Peyer's patch (tissue), 4 donors: ENCODE data around the gene INPP5A.

Experiments used
- POLR2A ChIP-seq, 2 donors: fragments of 450-650 bp; IDR thresholded peaks; one replicate each; pipeline ENCODE4 v1.5.1; 2017; ENCODE audit warnings: antibody characterized with exemption in 2 of 2, mild to moderate bottlenecking in 2 of 2, moderate library complexity in 2 of 2
- TF ChIP-seq, protein P1 (sequence below), 6 experiments: fragments of 450-650 bp in 4 of 6; fragments of 200-600 bp in 2 of 6; sonication (generic) in 1 of 6; IDR thresholded peaks; one replicate each; pipeline ENCODE4 v1.5.1; 2017 to 2019; ENCODE audit warnings: antibody characterized with exemption in 6 of 6, mild to moderate bottlenecking in 3 of 6, moderate library complexity in 1 of 6

DNA sequence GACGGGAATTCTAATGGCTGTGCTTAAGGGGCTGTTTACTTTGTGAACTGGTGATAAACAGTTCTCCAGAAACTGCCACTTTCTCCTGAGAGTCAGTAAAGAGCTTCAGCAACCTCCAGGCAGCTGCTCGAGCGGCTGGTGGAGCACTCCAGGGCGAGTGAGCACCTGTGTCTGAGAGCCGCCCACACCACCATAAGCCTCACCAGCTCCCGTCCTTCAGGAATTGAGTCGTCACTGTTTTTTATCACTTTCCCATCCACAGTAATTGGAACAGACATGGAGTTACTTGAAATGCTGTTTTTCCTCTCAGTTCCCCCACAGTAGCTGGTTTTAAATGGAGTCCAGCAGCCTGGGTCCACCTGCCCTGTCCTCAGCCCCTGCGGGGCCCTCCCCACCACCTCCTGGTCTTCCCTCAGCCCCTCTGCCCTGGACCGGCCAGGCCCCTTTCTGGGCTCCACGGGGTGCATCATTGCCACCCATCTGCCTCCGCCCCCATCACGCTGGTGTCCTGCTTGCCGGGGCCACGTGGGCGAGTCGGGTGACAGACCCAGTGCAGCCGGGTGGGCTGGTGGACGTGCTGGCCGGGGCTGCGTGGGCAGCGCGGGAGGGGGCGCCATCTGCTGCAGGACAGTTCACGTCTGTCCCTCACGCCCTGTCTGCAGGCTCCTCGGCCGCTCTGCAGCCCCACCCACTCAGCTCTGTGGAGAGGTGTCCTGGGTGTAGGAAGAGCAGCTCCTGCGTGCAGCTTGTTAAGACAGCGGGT is 192.4 kb downstream of the INPP5A start:
- TF ChIP-seq, protein P1, sequence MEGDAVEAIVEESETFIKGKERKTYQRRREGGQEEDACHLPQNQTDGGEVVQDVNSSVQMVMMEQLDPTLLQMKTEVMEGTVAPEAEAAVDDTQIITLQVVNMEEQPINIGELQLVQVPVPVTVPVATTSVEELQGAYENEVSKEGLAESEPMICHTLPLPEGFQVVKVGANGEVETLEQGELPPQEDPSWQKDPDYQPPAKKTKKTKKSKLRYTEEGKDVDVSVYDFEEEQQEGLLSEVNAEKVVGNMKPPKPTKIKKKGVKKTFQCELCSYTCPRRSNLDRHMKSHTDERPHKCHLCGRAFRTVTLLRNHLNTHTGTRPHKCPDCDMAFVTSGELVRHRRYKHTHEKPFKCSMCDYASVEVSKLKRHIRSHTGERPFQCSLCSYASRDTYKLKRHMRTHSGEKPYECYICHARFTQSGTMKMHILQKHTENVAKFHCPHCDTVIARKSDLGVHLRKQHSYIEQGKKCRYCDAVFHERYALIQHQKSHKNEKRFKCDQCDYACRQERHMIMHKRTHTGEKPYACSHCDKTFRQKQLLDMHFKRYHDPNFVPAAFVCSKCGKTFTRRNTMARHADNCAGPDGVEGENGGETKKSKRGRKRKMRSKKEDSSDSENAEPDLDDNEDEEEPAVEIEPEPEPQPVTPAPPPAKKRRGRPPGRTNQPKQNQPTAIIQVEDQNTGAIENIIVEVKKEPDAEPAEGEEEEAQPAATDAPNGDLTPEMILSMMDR (IDR thresholded peaks at IDR 0.05), result no peak
- TF ChIP-seq POLR2A (IDR thresholded peaks at IDR 0.05), result no peak
